HepG2 (cell line): ENCODE data around the gene ZCCHC3. TPM values are rescaled to one million over a fixed set of nuclear protein-coding genes. Genes with fewer than 3 reads are reported as not detected.

ENCODE experiments used
- ATF4 ChIP-seq, 2 experiments: fragments of 450-650 bp in 1 of 2; sonication (generic) in 1 of 2; formaldehyde crosslinking; IDR thresholded peaks; 2 replicates each; pipeline versions ENCODE4 v1.5.0 to v1.8.0; 2020 to 2022; ENCODE audit warnings: mild to moderate bottlenecking in 1 of 2, missing genetic modification reagents in 1 of 2
- EEA1 ChIP-seq: sonication (generic); formaldehyde crosslinking; IDR thresholded peaks from 2 replicates; pipeline ENCODE4 v1.5.1; 2020; ENCODE audit warnings: mild to moderate bottlenecking, missing genetic modification reagents, borderline replicate concordance
- FOXO1 ChIP-seq: sonication (generic); formaldehyde crosslinking; IDR thresholded peaks from 2 replicates; pipeline ENCODE4 v1.4.0; 2020; ENCODE audit warnings: missing genetic modification reagents
- FOXO4 ChIP-seq: sonication (generic); formaldehyde crosslinking; conservative IDR thresholded peaks from 2 replicates; pipeline ENCODE4 v1.8.1; 2023; ENCODE audit warnings: missing genetic modification reagents
- GATAD1 ChIP-seq: IDR thresholded peaks from 2 replicates; pipeline ENCODE4 v1.6.1; 2016; ENCODE audit warnings: missing genetic modification reagents, missing compliant biosample characterization
- IRF1 ChIP-seq: sonication (generic); formaldehyde crosslinking; IDR thresholded peaks from 2 replicates; pipeline ENCODE4 v1.4.0; 2020; ENCODE audit warnings: low read depth, mild to moderate bottlenecking, missing genetic modification reagents
- ISX ChIP-seq: sonication (generic); formaldehyde crosslinking; conservative IDR thresholded peaks from 2 replicates; pipeline ENCODE4 v1.5.0; 2020; ENCODE audit warnings: missing genetic modification reagents
- KAT2B ChIP-seq: fragments of 150-350 bp; IDR thresholded peaks from 2 replicates; pipeline ENCODE4 v1.6.1; 2014; ENCODE audit warnings: low read depth, low read length, borderline replicate concordance
- KLF16 ChIP-seq, 2 experiments: sonication (generic) in 1 of 2; formaldehyde crosslinking in 1 of 2; IDR thresholded peaks; 2 replicates each; pipeline versions ENCODE4 v1.6.1 to v1.8.0; 2016 to 2023; ENCODE audit warnings: missing genetic modification reagents in 2 of 2, missing compliant biosample characterization in 1 of 2
- LRRFIP1 ChIP-seq: sonication (generic); formaldehyde crosslinking; conservative IDR thresholded peaks from 2 replicates; pipeline ENCODE4 v1.4.0; 2020; ENCODE audit warnings: missing genetic modification reagents
- MAF1 ChIP-seq: sonication (generic); formaldehyde crosslinking; IDR thresholded peaks from 2 replicates; pipeline ENCODE4 v1.5.0; 2020; ENCODE audit warnings: missing genetic modification reagents, borderline replicate concordance
- NCOA5 ChIP-seq: sonication (generic); formaldehyde crosslinking; IDR thresholded peaks from 2 replicates; pipeline ENCODE4 v1.4.0; 2020; ENCODE audit warnings: missing genetic modification reagents
- NPAS2 ChIP-seq: sonication (generic); formaldehyde crosslinking; IDR thresholded peaks from 2 replicates; pipeline ENCODE4 v1.8.0; 2022; ENCODE audit warnings: mild to moderate bottlenecking, missing genetic modification reagents, borderline replicate concordance
- ONECUT2 ChIP-seq: sonication (generic); formaldehyde crosslinking; IDR thresholded peaks from 2 replicates; pipeline ENCODE4 v1.4.0; 2020; ENCODE audit warnings: missing genetic modification reagents
- RFX3 ChIP-seq: IDR thresholded peaks from 2 replicates; pipeline ENCODE4 v1.6.1; 2016; ENCODE audit warnings: missing biosample characterization, missing genetic modification reagents
- RXRA ChIP-seq: sonication (generic); formaldehyde crosslinking; IDR thresholded peaks from 2 replicates; pipeline ENCODE4 v1.5.1; 2020; ENCODE audit warnings: missing genetic modification reagents
- SRSF1 ChIP-seq: fragments of 200-400 bp; formaldehyde crosslinking; optimal IDR thresholded peaks from 2 replicates; pipeline ENCODE3; 2017; ENCODE audit warnings: mild to moderate bottlenecking, low read depth, low read length, moderate library complexity
- TBX3 ChIP-seq: fragments of 450-650 bp; IDR thresholded peaks from 2 replicates; pipeline ENCODE4 v1.6.1; 2017; ENCODE audit warnings: antibody characterized with exemption, mild to moderate bottlenecking, inconsistent platforms, borderline replicate concordance
- ZNF513 ChIP-seq: sonication (generic); formaldehyde crosslinking; conservative IDR thresholded peaks from 2 replicates; pipeline ENCODE4 v1.5.0; 2020; ENCODE audit warnings: missing genetic modification reagents
- ZNF768 ChIP-seq: sonication (generic); formaldehyde crosslinking; IDR thresholded peaks from 2 replicates; pipeline ENCODE4 v1.4.0; 2020; ENCODE audit warnings: missing genetic modification reagents
- ZSCAN12 ChIP-seq: sonication (generic); formaldehyde crosslinking; IDR thresholded peaks from 2 replicates; pipeline ENCODE4 v1.9.0; 2021; ENCODE audit warnings: mild to moderate bottlenecking, missing genetic modification reagents
- ZSCAN29 ChIP-seq: sonication (generic); formaldehyde crosslinking; conservative IDR thresholded peaks from 2 replicates; pipeline ENCODE4 v1.4.0; 2020; ENCODE audit warnings: mild to moderate bottlenecking, missing genetic modification reagents
- polyA plus RNA-seq, 8 experiments: library from polyadenylated mRNA; depleted of rRNA in 3 of 8; stranded (reverse) in 7 of 8; unstranded in 1 of 8; fragments of >200 nt; fragmentation: Illumina TruSeq in 4 of 8; extraction: Trizol in 4 of 8; gene quantifications; 2 replicates each; pipeline versions ENCODE4 v1.2.1 to v1.2.3, GENCODE V29; 2011 to 2016; ENCODE audit warnings: low read depth in 4 of 8, missing spikeins in 1 of 8, mixed read lengths in 1 of 8; ENCODE audit not compliant: insufficient read depth in 1 of 8
- total RNA-seq, 5 experiments: library from RNA; depleted of rRNA; stranded (reverse); fragments of >200 nt; fragmentation: Illumina TruSeq; extraction: Trizol; gene quantifications; 2 replicates each; pipeline ENCODE4 v1.2.3, GENCODE V29; 2016; ENCODE audit warnings: low read depth in 1 of 5

Gene ZCCHC3
- total and polyA plus RNA-seq, 2 of the 13 experiments (the other 11 are each of a cell fraction or from before 2014, with no cell fraction given): 46.6 to 63.0 TPM

GRCh38 chr20:297925-298775, 780 bp downstream of the ZCCHC3 start (continued):
- TF ChIP-seq LRRFIP1: no peak
- 0 out of 2 replicates have a peak, but pooled peaks have one; percentile 15 for TF ChIP-seq ISX (CRISPR knock-in tag)
- TF ChIP-seq KLF16 (CRISPR knock-in tag; IDR thresholded peaks at IDR 0.05): peak in 1 of 2 experiments; percentile 19; a peak in 1 of 4 replicates
- TF ChIP-seq SRSF1: no peak
- no peak for TF ChIP-seq NPAS2 (CRISPR knock-in tag)
- peak; percentile 88 for TF ChIP-seq EEA1 (CRISPR knock-in tag)
- TF ChIP-seq ZSCAN29 (CRISPR knock-in tag): peak; percentile 87; the same call in 1 of the 2 replicates
- no peak for TF ChIP-seq FOXO4 (CRISPR knock-in tag)
- peak; percentile 49; the same call in 1 of the 2 replicates for TF ChIP-seq GATAD1 (CRISPR knock-in tag)
- no peak; the same call in 1 of the 2 replicates for TF ChIP-seq IRF1
- no peak for TF ChIP-seq NCOA5 (CRISPR knock-in tag)
- TF ChIP-seq ZNF768 (CRISPR knock-in tag): peak; percentile 23; the same call in 1 of the 2 replicates
- no peak; a peak in 1 of 4 replicates for TF ChIP-seq ATF4 (CRISPR knock-in tag; IDR thresholded peaks at IDR 0.05)
- 0 out of 2 replicates have a peak, but pooled peaks have one; percentile 80 for TF ChIP-seq MAF1 (CRISPR knock-in tag)
- TF ChIP-seq ZSCAN12: no peak
- peak; percentile 50 for TF ChIP-seq FOXO1 (CRISPR knock-in tag)
- no peak for TF ChIP-seq ONECUT2
- no peak; the same call in 1 of the 2 replicates for TF ChIP-seq RFX3 (CRISPR knock-in tag)
- TF ChIP-seq TBX3: no peak
- TF ChIP-seq ZNF513: 0 out of 2 replicates have a peak, but pooled peaks have one; percentile 62
- TF ChIP-seq RXRA (CRISPR knock-in tag): peak; percentile 57; the same call in 1 of the 2 replicates
- no peak for TF ChIP-seq KAT2B
